ENCODE results near the gene LAMB4.

The LAMB4 gene

GRCh38 chr7:107989618-107990373, 140.4 kb downstream of the LAMB4 start:
- DNase-seq, result no peak

DNA sequence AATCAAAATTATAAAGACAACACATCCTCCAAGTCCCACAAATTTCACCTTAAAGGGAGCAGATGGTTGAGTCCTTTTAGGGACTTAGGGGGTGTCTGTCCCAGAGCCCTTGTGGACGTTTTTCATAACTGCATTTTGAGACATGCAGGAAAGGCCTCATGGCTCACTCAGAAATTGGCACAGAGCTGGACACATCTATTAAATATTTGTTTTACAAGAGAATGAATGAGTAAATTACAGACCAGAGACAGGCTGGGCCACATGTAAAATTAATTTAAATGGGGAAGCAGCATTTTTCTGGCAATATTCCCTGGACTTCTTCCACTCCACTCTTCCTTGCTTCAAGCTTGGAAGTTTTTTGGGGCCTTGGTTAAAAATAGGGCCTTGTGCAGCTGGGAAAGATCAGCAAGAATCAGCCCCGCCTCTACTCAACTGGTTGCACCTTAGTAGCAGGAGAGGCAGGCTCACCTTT, 147.2 kb downstream of the LAMB4 start:
- peak in 2 of 3 experiments; percentile 34 to 58 for DNase-seq

GRCh38 chr7:107982042-107982840, 147.9 kb downstream of the LAMB4 start:
- DNase-seq, result peak in 2 of 3 experiments; percentile 60 to 90

- DNase-seq, result peak in 1 of 3 experiments; percentile 29
Measured at GRCh38 chr7:107981466-107981865, 148.7 kb downstream of the LAMB4 start.

GRCh38 chr7:107980671-107981190, 149.4 kb downstream of the LAMB4 start:
- DNase-seq, result no peak

- DNase-seq, result no peak
Measured at GRCh38 chr7:107980171-107980570, 150.0 kb downstream of the LAMB4 start.

- no peak for DNase-seq
Measured at GRCh38 chr7:107978815-107979408, 151.2 kb downstream of the LAMB4 start.

DNA sequence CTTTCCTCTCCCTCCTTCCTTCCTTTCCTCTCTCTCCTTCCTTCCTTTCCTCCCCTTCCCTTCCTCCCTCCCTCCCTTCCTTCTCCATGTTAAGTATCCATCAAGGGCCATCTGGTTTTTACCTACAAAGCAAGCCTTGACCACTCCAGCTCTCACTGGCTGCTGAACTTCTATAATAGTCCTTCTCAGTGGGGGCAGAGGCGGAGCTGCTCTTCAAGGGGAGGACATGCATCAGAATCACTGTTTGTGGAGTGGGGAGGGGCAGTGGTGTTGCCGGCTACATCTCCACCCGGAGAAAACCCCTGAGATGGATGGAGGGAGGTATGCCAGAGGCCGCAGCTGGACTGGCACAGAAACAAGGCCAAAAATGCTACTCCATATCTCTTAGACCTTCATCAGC, 153.1 kb downstream of the LAMB4 start:
- peak in 1 of 3 experiments; percentile 57 for DNase-seq

GRCh38 chr7:107976620-107977019, 153.5 kb downstream of the LAMB4 start:
- no peak for DNase-seq

- no peak for DNase-seq
Measured at GRCh38 chr7:107975394-107976013, 154.7 kb downstream of the LAMB4 start.

DNA sequence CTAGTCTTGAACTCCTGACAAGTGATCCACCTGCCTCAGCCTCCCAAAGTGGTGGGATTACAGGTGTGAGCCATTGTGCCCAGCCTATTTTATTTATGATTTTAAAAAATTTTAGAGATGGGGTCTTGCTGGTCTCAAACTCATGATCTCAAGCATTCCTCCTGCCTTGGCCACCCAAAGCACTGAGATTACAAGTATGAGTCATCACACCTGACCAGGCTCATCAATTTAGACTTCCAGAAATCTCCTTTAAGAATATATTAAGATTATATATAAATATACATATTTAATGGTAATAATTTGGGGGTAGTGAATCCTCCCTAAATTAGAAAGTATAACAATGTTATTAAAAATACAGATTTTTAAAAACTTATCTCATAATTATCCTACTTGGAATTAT, 156.3 kb downstream of the LAMB4 start:
- no peak for DNase-seq

All from NCI-H1417 (cell line).